HG03460 (cell line): ENCODE measurements around the gene SPARC.
"Not testable (repeated sequence)": the region's sequence is repeated elsewhere in the genome, so short reads cannot be mapped to it uniquely, and the experiment has no call there.

ENCODE experiments used
- ATAC-seq: cut with Tn5 transposase; IDR thresholded peaks from one replicate; pipeline ENCODE4 v1.9.1; 2021; ENCODE audit not compliant: unreplicated experiment

SPARC gene

GRCh38 chr5:151686674-151687407, at the start of gene SPARC:
Gene SPARC, minus strand, starts transcription at chr5:151686915. Its CDS starts 10,727 bp downstream, at chr5:151676188.
- ATAC-seq: peak; percentile 80

DNA sequence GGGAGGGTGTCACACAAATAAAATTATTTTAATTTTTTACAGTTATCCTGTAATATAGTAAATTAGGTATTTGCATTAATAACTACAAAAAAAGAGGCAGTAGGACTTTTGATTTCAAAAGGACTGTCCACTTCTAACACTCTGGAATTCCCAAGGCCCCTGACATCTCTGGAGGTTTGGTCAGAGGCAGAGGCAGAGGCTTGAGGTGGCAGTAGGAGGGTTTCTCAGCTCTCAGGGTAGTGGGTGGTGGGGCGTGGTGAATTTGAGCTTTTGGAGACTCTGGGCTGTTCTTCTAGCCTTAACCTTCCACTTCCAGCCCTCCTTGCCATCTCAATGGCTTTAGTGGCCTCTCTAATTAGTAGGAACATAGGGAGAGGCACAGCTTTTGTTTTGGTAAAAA, 48.9 kb upstream of the SPARC start:
- no peak for ATAC-seq

GRCh38 chr5:151734064-151734408, 47.3 kb upstream of the SPARC start:
- no peak for ATAC-seq

DNA sequence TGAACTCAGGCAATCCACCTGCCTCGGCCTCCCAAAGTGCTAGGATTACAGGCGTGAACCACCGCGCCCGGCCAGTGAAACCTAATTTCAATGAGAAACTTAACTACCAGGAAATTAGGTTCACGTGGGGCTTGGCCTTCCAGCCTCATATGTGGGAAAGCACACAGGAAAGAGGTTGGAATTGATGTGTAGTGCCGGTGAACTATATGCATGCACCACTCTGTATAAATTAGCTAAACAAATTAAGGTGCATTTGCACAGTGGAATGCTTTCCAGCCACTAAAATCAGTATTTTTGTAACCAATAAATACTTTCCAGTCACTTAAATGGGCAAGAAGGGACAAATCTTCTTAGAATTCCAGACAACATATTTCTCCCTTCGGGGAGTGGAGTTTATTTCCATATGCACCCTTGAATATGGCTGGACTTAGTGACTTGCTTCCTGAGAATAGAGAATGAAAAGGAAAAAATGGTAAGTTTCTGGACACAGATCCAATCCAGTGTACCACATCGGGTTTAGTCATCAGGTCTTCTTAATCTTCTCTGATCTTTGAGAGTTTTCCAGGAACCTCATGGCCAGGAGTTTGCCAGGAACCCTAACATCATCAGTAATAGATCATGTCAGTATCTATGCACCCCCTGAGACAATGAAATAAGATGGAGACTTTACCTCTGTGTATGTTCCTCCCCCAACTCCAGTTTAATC, 46.8 kb upstream of the SPARC start:
- no peak for ATAC-seq

DNA sequence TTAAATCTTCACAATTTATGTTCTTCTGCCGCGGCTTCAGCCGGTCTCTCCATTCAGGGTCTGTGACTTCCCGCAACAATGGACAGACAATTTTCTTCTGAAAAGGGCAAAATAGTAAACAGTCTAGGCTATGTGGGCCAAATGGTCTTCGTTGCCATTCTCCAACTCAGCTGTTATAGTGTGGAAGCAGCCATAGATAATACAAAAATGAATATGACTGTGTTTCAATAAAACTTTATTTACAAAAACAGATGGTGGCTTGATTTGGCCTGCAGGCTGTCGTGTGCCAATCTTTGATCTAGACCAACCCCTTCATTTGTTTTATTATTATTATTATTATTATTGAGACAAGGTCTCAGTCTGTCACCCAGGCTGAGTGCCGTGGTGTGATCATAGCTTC, 43.7 kb upstream of the SPARC start:
- no peak for ATAC-seq

GRCh38 chr5:151729597-151729996, 42.9 kb upstream of the SPARC start:
- ATAC-seq: not testable (repeated sequence)

DNA sequence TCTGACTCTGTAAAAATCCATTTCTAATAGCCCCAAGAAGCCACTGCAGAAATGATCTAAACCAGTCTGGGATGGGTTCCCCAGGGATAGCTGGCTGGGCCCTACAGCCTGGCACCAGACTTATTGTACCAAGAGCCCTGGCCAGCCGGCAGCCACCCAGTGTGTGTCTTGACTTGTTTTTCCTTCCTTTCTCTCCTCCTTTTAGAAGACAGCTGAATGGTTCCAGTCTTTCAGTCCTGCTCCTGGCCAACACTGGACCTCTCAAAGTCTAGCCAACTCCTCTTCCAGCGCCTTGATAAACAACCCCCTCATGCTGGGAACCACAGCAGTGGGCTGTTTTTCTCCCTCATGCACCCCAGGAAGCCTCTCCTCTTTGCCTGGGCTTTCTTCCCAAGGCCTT, 37.6 kb upstream of the SPARC start:
- ATAC-seq: no peak

DNA sequence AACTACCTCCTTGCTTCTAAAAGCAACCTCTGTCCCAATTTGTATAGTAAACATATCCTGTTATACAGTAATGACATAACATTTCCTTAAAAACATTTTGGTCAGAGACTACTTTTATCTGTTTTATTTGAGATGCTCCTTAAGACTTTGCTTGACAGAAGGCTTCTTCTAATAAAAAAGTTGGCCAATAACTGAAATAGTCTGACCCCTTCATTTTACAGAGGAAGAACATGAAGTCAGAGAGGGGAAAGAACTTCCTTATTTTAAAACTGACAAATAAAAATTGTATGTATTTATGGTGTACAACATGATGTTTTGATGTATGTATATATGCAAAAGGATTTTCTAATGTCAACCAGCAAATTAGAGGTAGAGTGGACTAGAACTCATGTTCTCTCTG, 35.8 kb upstream of the SPARC start:
- no peak for ATAC-seq

- peak; percentile 23 for ATAC-seq
Observed at GRCh38 chr5:151721812-151722391, 35.2 kb upstream of the SPARC start.

GRCh38 chr5:151721087-151721646, 34.5 kb upstream of the SPARC start:
- ATAC-seq: peak; percentile 85

DNA sequence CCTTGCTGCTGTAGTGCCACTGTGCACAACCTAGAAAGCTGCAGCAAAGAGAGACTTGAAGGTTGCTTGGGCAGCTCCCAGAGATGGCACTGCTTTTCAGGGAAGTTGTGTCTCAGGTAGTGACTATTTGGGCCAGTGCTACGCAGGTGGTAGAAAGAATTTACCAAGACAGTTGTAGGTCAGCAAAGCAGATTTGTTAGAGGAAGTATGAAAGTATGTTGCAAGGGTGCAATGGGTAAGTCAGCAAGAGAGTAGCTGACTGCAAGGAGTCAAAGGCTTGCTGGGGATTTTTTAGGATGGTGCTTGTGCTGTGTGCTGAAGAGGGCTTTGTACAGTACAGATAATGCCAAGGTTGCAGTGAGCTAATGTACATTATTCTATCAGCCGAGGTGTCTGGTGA, 33.5 kb upstream of the SPARC start:
- ATAC-seq: no peak

DNA sequence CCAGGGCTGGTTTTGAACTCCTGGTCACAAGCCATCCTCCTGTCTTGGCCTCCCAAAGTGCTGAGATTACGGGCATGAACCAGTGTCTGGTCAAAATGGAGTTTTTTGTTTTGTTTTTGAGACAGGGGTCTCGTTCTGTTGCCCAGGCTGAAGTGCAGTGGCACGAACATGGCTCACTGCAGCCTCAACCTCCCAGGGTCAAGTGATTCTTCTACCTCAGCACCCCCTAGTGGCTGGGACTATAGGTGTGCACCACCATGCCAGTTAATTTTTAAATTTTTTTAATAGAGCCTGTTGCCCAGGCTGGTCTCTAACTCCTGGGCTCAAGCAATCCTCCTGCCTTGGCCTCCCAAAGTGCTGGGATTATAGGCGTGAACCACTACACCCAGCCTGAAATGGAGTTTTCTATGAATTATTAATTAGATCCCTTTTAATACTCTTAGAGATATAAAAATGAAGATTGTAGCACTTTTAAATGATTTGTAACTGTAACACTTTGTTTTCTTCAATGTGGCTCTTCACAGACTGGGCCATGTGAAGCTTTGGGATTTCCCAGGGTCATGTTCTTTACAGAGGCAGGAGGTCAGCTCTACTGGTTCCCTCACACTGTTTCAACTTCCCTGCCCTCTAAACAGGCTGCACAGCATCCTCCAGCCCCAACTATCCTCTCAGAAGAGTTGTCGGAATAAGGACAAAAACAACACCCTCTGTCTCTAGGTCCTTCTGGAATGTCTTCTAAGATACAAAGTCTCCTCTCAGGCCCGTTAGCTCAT, 32.7 kb upstream of the SPARC start:
- no peak for ATAC-seq

- no peak for ATAC-seq
Observed at GRCh38 chr5:151718646-151719045, 31.9 kb upstream of the SPARC start.

GRCh38 chr5:151718153-151718552, 31.4 kb upstream of the SPARC start:
- ATAC-seq: no peak

GRCh38 chr5:151717416-151717815, 30.7 kb upstream of the SPARC start:
- ATAC-seq: no peak

- no peak for ATAC-seq
Observed at GRCh38 chr5:151709109-151709735, 22.5 kb upstream of the SPARC start.

DNA sequence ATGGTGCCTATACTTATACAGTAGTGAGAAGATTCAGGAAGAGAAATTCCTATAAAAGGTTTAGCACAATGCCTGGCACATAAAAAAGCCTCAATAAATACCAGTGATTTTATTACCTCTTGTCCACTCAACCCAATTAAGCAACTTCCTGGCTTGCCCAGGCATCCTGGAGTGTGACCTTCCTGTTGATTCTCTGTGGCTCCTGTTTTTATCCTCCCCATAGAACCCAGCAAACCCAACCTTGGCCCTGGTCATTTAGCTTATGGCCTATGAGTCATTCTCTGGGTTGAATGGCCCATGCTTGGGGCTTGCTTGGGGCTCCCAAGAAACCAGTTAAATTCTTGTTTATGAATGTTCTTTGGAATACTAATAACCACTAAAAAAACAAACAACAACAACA, 21.4 kb upstream of the SPARC start:
- ATAC-seq: no peak

DNA sequence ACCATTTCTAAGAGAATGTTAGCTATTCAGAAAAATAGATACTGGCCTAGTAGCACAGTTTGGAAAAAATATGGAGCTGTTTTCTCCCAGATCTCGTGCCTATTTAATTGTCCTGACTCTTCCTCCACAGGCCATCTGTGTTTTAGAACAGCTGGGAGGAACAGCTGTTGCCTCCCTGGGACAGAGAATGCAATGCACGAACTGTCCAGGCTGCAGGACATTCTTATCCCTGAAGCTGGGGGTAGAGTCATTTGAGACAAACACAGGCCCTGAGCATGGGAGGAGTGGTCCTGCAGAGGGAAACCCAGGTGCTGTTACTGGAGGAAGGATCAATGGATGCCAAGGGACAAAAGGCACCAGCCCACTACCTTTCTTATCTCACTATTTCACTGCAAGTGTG, 20.9 kb upstream of the SPARC start:
- no peak for ATAC-seq

DNA sequence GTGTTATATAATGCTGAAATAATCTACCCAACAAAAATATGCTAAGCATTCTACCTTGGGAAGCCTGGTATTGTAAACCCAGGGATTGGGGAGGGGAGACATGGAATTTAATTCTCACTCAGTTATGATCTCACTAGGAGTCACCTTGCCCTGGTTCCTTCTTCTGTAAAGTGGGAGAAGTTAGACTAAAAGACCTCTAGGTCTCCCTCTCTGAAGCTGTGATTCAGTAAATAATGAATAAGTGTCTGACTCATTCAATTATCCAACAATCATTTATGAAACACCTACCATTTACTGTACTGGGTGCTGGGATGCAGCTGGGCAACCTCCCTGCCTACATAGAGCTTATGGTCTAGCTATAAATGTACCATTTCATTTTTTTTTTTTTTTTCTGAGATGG, 20.2 kb upstream of the SPARC start:
- ATAC-seq: no peak

DNA sequence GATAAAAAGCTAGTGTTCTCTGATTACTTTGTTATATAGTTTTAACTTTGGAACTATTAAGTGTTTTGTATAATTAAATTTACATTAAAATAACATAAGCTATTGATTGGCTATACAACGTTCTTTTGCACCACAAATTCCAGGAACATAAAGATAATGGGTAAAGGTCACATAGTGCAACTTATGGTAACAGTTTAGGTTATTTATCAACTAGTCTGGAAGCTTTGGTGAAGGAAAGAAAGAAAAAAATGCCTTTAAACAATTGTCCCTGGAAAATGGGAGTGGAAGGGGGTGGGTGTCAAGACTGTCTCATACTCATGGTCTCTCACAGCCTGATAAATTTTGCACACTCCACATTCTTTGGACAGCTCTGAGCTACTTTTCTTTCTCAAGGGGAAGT, 17.1 kb upstream of the SPARC start:
- no peak for ATAC-seq

GRCh38 chr5:151703227-151703626, 16.5 kb upstream of the SPARC start:
- peak; percentile 96 for ATAC-seq
